Right renal pelvis (tissue), 4 donors: ENCODE data around the gene BBS1. TPM values are rescaled to one million over a fixed set of nuclear protein-coding genes. Genes with fewer than 3 reads are reported as not detected.
A peak's percentile ranks its signal among the peaks of the same experiment; 100 is the strongest.
"Not testable (repeated sequence)": the region's sequence is repeated elsewhere in the genome, so short reads cannot be mapped to it uniquely, and the experiment has no call there.

ENCODE experiments used
- DNase-seq, 4 donors: peaks; one replicate each; pipeline ENCODE4 v3.0.0-alpha.2; 2013; ENCODE audit warnings: low read depth in 4 of 4, low spot score in 3 of 4, missing footprints in 1 of 4
- polyA plus RNA-seq, 4 donors: library from polyadenylated mRNA; unstranded; fragments of 120-200 nt; gene quantifications; one replicate each; pipeline ENCODE4 v1.2.1, GENCODE V29; 2013; ENCODE audit not compliant: insufficient read length in 4 of 4

BBS1 gene
- polyA plus RNA-seq, 4 donors, result 68.9 to 76.6 (median 76.0) TPM

DNA sequence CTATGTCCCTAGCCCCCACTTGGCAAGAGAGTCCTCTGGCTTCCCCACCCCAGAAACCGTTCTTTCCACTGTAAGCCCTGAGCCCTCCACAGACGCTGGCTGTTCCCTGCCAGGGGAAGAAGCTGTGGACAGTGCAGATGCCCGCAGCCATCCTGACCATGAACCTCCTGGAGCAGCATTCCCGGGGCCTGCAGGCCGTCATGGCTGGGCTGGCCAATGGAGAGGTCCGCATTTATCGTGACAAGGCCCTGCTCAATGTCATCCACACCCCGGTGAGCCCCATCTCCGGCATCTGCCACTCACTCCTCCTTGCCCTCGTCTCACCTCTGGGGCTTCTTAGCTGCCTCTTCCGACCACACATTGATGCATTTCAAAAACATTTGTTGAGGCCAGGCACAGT lies 13.2 kb downstream of the BBS1 start:
- no peak for DNase-seq

DNA sequence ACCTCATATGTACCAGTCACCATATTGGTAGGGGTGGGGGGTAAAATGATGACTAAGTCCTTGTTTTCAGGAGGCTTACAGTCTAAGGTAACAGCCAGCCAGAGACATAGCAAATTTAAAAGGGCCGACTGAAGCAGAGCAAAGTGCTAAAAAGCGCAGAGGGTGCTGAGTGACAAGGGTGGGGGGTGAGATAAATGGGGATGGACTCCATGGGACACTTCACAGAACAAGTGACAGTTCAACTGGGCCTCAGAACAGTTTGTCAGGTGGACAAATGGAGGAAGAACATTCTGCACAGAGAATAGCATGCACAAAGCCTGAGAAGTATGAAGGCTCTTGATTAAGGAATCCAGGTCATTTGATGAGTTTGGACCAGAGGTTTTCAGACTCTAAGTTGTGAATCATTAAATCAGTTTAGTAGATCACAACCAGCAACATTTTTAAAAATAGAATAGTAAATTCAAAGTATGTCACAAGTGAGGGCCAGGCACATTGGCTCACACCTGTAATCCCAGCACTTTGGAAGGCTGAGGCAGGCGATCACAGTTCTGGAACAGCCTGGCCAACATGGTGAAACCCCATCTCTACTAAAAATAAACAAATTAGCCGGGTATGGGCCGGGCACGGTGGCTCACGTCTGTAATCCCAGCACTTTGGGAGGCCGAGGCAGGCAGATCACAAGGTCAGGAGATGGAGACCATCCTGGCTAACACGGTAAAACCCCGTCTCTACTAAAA lies 14.0 kb downstream of the BBS1 start:
- no peak for DNase-seq

DNA sequence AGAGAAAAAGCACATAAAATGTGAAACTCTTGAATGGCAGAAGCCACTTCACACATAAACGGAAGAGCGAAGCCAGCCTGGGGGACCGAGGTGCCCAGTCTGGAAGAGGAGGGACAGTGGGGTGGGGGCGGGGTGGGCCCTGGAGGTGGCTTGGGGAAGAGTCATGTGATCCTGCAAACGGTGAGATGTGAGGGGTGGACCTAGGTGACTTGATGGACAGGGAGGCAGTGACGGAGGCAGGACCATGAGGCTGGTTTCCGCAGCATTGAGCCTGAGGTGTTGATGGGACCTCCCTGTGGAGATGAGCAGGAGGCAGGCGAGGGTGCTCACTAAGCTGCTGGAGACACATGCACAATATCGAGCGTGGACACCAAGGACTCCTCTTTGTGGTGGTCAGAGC lies 18.6 kb downstream of the BBS1 start:
- no peak for DNase-seq

DNA sequence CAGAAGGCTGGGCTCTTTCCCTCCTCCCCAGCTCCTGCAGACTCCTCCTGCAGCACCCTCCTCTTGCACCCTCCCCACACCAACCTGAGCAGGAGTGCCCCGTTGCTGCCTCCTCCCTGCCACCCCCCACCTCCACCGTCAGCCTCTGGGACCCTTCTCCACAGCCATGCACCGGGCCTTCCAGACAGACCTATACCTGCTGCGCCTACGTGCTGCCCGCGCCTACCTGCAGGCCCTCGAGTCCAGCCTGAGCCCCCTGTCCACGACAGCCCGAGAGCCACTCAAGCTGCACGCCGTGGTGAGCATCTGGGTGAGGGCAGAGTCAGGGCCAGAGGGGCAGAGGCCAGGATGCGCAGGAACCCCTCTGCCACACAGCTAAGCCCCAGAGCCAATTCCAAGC lies 19.2 kb downstream of the BBS1 start:
- DNase-seq, result no peak

DNA sequence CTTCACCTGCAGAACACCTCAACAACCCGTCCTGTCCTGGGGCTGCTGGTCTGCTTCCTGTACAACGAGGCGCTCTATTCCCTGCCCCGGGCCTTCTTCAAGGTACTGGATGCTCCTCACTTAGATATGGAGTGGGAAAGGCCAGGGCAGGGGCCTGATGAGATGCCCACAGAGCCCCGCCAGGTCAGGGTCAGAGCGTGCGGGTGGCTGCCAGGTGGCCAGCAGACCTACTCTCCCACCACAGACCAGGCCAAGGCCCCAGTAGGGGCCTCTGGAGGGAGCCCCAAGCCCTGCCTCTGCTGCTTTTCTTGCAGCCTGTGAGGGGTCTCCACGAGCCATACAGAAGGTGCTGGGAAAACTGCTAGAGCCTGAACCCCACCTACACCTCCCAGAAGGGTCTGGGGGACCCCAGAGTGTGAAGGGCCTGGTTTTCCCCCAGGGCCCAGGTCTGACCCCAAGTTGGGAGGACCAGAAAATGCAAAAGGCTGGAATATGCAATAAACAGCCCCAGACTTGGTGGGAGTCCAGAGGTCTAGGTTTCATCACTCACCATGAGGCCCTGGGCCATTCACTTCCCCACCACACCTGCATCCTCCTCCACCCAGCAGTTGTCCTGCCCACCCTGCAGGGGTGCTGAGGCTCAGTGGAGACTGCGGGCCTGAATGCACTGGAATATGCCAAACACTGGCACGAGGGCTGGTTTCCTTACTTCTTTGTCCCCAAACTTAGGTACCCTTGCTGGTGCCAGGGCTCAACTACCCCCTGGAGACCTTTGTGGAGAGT lies 20.7 kb downstream of the BBS1 start:
- DNase-seq, result no peak

DNA sequence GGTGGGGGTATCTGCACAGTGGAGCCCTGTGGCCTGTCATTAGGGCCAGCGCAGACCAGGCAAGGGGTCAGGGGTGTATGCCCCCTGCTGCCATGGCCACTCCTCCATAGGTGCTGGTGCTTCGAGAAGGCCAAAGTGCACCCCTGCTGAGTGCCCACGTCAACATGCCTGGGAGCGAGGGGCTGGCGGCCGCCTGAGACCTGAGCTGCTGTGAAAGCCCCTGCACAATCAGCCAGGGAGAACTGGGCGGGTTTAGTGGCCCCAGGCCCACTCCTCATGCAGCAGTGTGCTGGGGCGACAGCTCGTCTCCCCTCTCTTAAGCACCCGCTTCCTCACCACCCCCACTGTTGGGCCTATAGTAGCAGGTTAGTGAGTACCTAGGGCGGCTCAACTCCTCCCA lies 21.4 kb downstream of the BBS1 start:
- DNase-seq, result no peak

DNA sequence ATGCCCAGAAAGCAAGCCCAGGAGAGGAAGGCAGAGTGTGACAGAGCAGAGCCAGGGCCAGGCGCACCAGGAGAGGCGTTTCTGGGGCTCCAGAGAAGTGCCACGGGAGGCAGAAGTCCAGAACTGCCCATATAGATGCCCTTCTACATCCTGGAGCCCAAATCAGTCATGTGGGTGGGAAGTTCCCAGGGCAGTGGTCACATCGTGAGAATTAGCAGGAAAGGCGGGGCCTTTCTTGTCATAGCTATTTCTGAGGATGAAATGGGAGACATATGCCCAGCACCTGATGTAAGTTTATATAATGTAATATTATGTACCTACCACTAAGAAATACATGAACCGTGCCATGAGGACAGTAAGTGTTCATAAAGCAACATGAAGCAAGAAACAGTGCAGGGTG lies 22.3 kb downstream of the BBS1 start:
- DNase-seq, result no peak

DNA sequence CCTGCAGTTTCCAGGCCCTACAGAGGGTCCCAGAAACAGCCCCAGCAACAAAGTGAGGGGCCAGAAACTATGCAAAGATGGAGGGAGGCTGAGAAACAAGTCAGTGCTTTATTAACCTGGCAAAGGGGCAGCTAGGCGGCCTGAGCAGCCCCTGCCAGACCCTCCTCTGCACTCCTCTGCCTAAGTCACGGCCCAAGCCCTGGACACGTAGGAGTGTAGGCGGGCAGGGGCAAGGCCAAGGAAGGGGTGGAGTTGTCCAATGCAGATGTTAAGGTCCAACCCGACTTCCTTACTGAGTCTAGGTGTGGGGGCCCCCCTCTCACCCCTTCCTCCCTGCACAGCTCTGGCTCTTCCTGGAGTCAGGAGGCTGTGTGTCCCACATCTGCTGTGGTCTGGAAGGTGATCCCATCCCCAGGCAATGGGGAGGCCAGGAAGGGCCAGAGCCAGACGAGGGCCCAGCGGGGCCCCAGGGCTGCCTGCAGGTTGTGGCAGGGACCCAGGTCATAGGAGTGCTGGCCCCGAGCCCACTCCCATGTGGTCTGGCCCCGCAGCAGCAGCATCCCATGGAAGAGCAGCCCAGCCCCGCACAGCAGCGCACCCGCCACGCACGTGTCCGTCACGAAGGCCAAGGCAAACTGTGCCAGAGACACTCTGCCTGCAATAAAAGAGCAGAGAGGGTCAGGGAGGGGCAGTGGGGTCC lies 28.9 kb downstream of the BBS1 start:
- no peak for DNase-seq

DNA sequence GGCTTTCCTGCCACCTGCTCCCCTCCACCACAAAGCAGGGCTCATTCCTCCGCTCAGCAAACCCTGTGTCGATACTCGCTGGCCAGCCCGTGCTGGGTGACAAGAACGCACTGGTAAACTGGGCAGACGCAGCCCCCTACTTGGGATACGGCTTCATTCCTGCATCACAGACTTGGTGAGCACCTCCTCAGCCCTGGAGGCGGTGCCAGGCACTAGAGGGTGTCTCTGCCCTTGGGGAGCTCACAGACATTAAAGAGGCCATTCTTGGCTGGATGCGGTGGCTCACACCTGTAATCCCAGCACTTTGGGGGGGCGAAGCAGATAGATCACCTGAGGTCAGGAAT lies 29.4 kb downstream of the BBS1 start:
- DNase-seq, result no peak

DNA sequence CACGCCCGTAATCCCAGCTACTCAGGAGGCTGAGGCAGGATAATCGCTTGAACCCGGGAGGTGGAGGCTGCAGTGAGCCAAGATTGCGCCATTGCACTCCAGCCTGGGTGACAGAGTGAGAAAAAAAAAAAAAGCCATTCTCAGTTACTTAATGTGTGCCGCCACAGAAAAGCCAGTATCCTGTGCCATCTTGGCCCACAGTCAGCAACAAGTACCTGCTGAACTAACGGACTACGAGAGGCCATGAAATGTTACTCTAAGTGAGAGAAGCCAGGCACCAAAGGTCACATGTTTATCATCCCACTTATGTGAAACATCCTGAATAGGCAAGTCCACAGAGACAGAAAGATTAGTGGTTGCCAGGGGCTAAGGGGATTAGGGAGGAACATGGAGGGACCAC lies 30.2 kb downstream of the BBS1 start:
- DNase-seq, result not testable (repeated sequence)

DNA sequence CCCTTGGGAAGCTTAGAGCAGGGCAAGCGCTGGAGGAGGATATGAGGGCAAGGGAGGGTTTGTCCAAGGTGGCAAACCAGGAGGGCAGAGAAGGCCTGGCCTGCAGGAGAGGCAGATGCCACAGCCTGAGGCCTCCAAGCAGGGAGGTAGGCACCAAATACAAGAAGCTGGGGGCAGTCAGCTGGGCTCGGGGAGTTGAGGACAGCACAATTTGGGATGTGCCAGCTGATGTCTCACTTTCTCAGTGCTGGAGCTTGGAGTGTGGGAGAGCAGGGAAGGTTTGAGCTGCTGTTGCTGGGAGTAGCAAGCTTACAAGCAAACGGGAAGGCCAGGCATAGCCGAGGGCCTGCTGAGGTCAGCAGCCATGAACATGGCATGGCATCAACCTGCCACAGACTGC lies 31.5 kb downstream of the BBS1 start:
- no peak for DNase-seq

DNA sequence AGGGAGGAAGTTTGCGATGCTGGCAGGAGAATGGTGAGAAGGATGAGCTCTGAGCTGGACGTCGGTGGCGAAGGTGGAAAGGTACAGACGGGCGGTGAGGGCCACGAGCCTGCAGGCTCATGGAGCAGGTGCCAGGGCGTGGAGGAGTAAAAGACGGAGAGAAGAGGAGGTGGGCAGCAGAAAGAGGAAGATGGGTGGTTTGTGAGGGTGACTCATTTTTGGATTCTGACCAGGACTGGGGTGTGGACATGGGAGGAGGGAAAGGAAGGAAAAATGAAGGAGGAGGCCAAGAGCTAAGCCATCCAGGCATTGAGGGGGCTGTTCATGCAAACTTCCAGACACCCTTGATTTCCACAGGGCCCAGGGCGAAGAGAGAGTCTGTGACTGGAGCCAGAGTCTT lies 31.9 kb downstream of the BBS1 start:
- no peak for DNase-seq

DNA sequence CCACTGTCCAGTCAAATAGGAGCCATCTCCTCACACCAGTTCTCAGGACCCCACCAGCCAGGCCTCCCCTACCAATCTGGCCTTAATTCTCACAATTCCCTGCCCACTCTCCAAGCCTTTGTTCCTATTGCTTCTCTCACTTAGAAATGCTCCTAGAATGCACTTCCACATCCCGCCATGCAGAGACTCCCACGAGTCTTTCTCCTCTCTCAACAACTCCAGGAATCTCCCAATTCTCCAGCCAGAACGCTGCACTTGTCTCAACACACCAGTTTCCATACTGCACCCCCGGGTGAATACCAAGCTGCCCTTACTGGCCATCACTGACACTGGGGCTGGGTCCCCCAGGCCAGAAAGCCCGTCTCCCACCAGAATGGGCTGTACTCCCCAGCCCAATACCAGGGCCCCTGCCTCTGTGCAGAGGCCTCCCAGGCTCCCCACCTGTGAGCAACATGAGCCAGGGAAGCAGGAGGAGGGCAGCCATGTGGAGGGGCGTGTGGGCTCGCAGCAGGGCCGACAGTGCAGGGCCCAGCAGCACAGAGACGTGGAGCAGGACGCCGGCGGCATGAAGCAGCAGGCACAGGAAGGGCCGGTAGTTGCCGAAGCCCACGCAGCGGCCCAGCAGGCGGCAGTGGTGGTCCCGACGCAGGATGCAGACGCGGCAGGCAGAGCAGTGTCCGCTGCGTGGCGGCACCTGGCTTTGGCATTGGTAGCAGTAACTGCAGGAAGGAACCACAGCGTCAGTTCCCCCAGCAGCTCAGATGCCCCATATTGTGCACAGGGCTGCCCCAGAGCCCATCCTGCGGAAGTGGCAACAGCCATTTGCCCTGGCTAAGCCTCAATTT lies 33.0 kb downstream of the BBS1 start:
- DNase-seq, result peak in 3 of 4 donors; percentile 39 to 54 (median 54)

DNA sequence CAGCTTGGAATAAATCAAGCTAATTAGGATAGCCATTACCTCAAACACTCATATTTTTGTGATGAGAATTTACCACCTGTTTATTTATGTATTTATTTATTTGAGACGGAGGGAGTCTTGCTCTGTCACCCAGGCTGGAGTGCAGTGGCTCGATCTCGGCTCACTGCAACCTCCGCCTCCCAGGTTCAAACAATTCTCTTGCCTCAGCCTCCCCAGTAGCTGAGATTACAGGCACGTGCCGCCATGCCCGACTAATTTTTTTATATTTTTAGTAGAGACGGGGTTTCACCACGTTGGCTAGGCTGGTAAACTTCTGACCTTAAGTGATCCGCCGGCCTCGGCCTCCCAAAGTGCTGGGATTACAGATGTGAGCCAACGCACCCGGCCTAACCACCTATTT lies 34.5 kb downstream of the BBS1 start:
- not testable (repeated sequence) for DNase-seq

DNA sequence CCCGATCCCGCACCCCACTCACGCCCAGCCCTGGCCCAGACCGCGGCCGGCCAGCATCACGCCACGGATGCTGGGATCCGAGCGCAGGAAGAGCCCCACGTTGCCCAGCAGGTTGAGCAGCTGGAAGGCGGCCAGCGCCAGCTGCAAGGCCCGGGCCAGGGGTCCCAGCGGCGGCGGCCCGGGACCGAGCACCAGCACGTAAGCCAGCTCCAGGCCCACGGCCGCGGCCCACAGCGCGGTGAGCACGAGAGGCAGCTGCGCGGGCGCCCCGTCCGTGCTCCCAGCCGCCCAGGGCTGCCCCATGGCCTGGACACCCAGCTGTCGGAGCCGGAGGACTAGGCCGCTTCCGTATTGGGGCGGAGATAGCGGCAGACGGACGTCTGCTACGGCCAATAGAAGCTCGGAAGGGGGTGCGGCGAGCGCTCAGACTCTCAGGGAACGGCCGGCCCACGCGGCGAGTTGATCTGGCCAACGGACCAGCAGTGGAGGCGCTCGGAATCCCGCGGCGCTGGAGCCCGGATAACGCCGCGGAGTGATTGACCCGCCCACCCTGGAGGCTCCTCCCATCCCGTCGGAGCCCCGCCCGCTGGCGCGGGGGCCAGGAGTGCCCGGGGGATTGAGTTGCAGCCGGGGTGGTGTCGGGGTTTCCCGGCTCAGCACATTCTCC lies 35.4 kb downstream of the BBS1 start, which contains the start of gene ZDHHC24:
TSS of gene ZDHHC24 (minus strand) at position 348 of the 667 bp plus-strand sequence. CDS start at position 303, 45 bp downstream.
- DNase-seq, result peak; percentile 78 to 86 (median 84)

DNA sequence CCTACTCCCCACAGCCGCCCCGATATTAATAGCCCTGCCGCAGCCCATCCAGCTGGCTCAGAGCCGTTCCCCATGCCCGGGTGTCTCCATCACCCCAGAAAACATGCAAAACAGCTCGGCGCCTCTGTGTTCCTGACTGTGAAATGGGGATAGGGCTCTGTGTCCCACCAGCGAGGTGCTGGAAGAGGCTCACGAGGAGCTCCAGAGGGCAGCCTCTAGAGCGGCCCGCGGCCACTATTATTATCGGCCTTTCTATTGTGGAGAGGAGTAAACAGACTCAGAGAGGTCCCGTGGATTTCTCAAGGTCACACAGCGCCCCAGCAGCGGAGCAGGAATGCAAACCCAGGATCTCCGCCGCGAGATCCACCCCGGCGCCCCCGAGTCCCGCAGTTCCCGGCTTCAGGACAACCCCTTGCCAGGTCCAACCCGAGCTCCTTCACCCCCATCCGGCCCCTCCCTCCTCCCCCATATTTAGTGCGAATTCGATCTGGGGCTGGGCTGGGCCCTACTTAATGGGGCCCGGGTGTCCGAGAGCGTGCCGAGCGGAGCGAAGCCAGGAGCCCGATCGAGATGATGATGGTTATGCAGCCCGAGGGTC lies 36.0 kb downstream of the BBS1 start, which contains the start of gene ACTN3:
TSS of gene ACTN3 (plus strand) at position 536 of the 598 bp plus-strand sequence. CDS start at position 571, 35 bp downstream.
- no peak for DNase-seq

DNA sequence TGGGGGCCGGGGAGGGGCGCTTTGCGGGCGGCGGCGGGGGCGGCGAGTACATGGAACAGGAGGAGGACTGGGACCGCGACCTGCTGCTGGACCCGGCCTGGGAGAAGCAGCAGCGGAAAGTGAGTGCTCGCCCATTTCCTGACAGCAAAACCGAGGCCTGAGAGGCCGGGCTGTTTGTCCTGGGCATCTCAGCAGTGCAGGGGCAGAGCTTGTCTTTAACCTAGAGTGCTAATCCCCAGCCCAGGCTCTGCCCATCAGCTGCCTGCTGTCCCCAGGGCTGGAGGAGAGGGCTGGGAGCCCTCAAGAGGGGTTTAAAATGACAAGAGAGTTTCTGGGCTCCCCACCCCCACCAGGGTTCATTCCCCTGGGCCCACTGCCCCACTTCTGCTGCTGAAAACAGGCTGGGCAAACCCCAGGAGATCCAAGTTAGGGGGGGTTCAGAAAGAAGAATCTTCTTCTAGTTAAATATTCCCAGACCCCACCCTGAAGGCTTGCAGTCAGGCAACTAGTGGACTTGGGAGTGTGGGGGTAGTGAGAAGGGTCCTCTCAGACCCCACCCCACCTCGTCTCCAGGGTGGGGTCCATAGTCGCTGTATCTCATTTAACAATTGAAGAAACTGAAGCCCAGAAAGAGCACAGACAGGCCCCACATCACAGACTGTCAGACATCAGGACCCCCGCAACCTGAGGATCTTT lies 36.7 kb downstream of the BBS1 start:
- DNase-seq, result no peak

DNA sequence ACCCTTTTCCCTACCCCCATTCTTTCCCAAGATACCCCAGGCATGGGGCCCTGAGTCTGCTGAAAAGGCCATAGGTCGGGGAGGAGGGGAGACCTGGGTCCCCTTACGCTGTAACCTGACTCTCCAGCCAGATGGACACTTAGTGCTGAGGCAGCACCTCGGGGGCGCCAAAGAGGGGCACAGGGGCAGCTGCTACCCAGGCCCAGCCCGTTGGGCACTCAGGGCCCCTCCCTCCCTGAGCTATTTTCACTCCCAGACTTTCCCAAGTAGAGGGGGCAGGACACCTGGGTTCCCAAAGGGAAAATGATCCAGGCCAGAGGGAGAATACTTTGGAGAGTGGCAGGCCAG lies 37.2 kb downstream of the BBS1 start:
- no peak for DNase-seq

DNA sequence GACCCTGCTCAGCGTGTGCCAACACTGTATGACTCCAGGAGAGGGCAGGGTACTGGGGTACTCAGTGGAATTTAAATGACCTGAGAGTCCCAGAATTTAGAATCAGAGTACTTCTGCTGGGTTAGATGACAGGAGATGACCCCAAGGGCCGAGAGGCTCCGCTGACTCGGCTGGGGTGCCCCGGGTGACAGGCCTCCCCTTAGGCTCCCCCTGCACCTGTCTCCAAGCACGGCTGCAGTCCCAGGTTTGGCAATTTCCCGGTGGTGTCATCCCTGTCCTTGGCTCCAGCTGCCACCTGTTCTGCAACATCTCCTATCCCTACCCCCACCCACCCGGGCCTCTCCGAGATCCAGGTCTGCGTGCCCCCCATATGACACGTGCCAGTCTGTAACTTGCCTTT lies 37.6 kb downstream of the BBS1 start:
- DNase-seq, result no peak
